ENCODE results near the gene LARP7. TPM values are rescaled to one million over a fixed set of nuclear protein-coding genes. Genes with fewer than 3 reads are reported as not detected.
"Not testable (repeated sequence)": the region's sequence is repeated elsewhere in the genome, so short reads cannot be mapped to it uniquely, and the experiment has no call there.

The LARP7 gene
- total RNA-seq, 1 donor from 2014 or later, result 33.9 TPM

DNA sequence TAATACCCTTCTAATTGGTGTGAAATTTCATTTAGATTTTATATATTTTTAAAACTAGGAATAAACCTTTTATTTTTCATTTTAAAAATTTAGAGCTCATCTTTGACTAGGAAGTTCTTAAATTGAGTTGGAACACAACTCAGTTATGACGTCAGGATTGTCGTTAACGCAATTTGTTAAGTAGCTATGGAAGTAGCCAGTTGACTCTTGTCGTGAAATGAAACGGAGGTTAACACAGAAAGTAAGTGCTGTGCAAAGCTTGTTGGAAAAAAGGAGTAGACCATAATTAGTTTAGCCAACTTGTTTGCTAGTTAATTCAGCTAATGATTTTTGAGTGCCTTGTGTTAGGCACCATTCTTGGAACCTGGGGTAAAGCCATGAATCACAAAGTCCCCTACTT, 18.3 kb downstream of the LARP7 start:
- H3K79me2 ChIP-seq (ENCODE audit: insufficient read depth, low read length), result no peaks in the 10 kb centered on the region
- peaks cover 6% of the 10 kb centered on the region for H3K36me3 ChIP-seq (ENCODE audit: insufficient read depth, low read length)
- no peak overlapping the region for H3K4me2 ChIP-seq (ENCODE audit: low read length)
- no peak for FAIRE-seq
- Mint-ChIP-seq H3K4me3 (ENCODE audit: unreplicated experiment) (no peak overlapping the region), H3K27me3 (ENCODE audit: low read depth, unreplicated experiment) (no peaks in the 10 kb centered on the region), H3K9me3 (ENCODE audit: unreplicated experiment) (no peaks in the 10 kb centered on the region), H3K27ac (ENCODE audit: unreplicated experiment) (no peak overlapping the region), H3K36me3 (ENCODE audit: low read depth, unreplicated experiment) (peaks cover 2% of the 10 kb centered on the region), H3K4me1 (ENCODE audit: low read depth, unreplicated experiment) (no peaks in the 10 kb centered on the region)
- no peak overlapping the region for H2AFZ ChIP-seq (ENCODE audit: low read depth, low read length)
- H3K4me3 ChIP-seq (ENCODE audit: insufficient read depth, low read depth, low read length), result no peak overlapping the region
- no peaks in the 10 kb centered on the region for H3K4me1 ChIP-seq (ENCODE audit: insufficient read depth, low read length)
- no peaks in the 10 kb centered on the region for H4K20me1 ChIP-seq (ENCODE audit: insufficient read depth, low read length)
- DNase-seq (ENCODE audit: low read depth), result no peak
- H3K27me3 ChIP-seq (ENCODE audit: insufficient read depth, low read length), result no peaks in the 10 kb centered on the region
- no peak for TF ChIP-seq EZH2 (IDR thresholded peaks at IDR 0.05; ENCODE audit: insufficient read depth, low read length)
- TF ChIP-seq, protein P1, sequence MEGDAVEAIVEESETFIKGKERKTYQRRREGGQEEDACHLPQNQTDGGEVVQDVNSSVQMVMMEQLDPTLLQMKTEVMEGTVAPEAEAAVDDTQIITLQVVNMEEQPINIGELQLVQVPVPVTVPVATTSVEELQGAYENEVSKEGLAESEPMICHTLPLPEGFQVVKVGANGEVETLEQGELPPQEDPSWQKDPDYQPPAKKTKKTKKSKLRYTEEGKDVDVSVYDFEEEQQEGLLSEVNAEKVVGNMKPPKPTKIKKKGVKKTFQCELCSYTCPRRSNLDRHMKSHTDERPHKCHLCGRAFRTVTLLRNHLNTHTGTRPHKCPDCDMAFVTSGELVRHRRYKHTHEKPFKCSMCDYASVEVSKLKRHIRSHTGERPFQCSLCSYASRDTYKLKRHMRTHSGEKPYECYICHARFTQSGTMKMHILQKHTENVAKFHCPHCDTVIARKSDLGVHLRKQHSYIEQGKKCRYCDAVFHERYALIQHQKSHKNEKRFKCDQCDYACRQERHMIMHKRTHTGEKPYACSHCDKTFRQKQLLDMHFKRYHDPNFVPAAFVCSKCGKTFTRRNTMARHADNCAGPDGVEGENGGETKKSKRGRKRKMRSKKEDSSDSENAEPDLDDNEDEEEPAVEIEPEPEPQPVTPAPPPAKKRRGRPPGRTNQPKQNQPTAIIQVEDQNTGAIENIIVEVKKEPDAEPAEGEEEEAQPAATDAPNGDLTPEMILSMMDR (IDR thresholded peaks at IDR 0.05; ENCODE audit: insufficient read depth, low read depth, low read length), result no peak
- H3K27ac ChIP-seq (ENCODE audit: low read depth, low read length), result no peak overlapping the region
- no peak overlapping the region for H3K9ac ChIP-seq (ENCODE audit: low read length)
- no peaks in the 10 kb centered on the region for H3K9me3 ChIP-seq (ENCODE audit: insufficient read depth, low read depth, low read length)

DNA sequence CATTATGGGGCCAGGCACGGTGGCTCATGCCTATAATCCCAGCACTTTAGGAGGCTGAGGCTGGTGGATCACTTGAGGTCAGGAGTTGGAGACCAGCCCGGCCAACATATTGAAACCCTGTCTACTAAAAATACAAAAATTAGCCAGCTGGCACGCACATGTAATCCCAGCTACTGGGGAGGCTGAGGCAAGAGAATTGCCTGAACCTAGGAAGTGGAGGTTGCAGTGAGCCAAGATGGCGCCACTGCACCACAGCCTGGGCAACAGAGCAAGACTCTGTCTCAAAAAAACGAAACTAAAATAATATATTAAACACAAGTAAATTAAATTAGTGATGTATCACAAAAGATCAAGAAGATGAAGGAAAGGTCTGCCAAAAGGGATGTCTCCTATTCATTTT, 19.2 kb downstream of the LARP7 start:
- not testable (repeated sequence) for H2AFZ ChIP-seq (ENCODE audit: low read depth, low read length); H3K27ac Mint-ChIP-seq (ENCODE audit: unreplicated experiment); DNase-seq (ENCODE audit: low read depth); H3K9me3 ChIP-seq (ENCODE audit: insufficient read depth, low read depth, low read length); H3K36me3 ChIP-seq (ENCODE audit: insufficient read depth, low read length); H3K36me3 Mint-ChIP-seq (ENCODE audit: low read depth, unreplicated experiment); H3K4me1 ChIP-seq (ENCODE audit: insufficient read depth, low read length); H3K9ac ChIP-seq (ENCODE audit: low read length); H3K4me1 Mint-ChIP-seq (ENCODE audit: low read depth, unreplicated experiment); H3K4me3 ChIP-seq (ENCODE audit: insufficient read depth, low read depth, low read length); FAIRE-seq; H3K9me3 Mint-ChIP-seq (ENCODE audit: unreplicated experiment); H4K20me1 ChIP-seq (ENCODE audit: insufficient read depth, low read length); H3K27ac ChIP-seq (ENCODE audit: low read depth, low read length); H3K79me2 ChIP-seq (ENCODE audit: insufficient read depth, low read length); H3K27me3 ChIP-seq (ENCODE audit: insufficient read depth, low read length); H3K4me2 ChIP-seq (ENCODE audit: low read length); H3K4me3 Mint-ChIP-seq (ENCODE audit: unreplicated experiment); H3K27me3 Mint-ChIP-seq (ENCODE audit: low read depth, unreplicated experiment)

DNA sequence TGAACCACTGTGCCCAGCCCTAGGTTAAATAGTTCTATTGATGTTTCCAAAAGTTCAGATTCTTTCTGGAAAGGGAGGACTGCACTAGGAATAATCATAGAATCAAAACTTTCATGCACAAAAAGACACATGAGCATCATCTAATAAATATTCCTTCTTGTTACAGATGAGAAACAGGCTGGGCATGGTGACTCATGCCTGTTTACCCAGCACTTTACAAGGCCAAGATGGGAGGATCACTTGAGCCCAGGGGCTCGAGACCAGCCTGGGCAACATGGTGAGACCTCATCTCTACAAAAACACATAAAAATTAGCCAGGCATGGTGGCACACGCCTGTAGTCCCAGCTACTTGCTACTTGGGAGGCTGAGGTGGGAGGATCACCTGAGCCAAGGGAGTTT, 27.7 kb downstream of the LARP7 start:
- no peaks in the 10 kb centered on the region for H3K4me1 ChIP-seq (ENCODE audit: insufficient read depth, low read length)
- no peaks in the 10 kb centered on the region for H3K27me3 ChIP-seq (ENCODE audit: insufficient read depth, low read length)
- no peaks in the 10 kb centered on the region for H3K9me3 ChIP-seq (ENCODE audit: insufficient read depth, low read depth, low read length)
- no peak overlapping the region for H3K27ac ChIP-seq (ENCODE audit: low read depth, low read length)
- TF ChIP-seq, protein P1 (IDR thresholded peaks at IDR 0.05; ENCODE audit: insufficient read depth, low read depth, low read length), result no peak
- no peak for TF ChIP-seq EZH2 (IDR thresholded peaks at IDR 0.05; ENCODE audit: insufficient read depth, low read length)
- H4K20me1 ChIP-seq (ENCODE audit: insufficient read depth, low read length), result no peaks in the 10 kb centered on the region
- no peak overlapping the region for H3K27ac Mint-ChIP-seq (ENCODE audit: unreplicated experiment)
- no peak overlapping the region for H3K4me2 ChIP-seq (ENCODE audit: low read length)
- no peak overlapping the region for H3K4me3 Mint-ChIP-seq (ENCODE audit: unreplicated experiment)
- no peaks in the 10 kb centered on the region for H3K27me3 Mint-ChIP-seq (ENCODE audit: low read depth, unreplicated experiment)
- no peaks in the 10 kb centered on the region for H3K36me3 ChIP-seq (ENCODE audit: insufficient read depth, low read length)
- H3K4me1 Mint-ChIP-seq (ENCODE audit: low read depth, unreplicated experiment), result no peaks in the 10 kb centered on the region
- no peak overlapping the region for H2AFZ ChIP-seq (ENCODE audit: low read depth, low read length)
- no peaks in the 10 kb centered on the region for H3K79me2 ChIP-seq (ENCODE audit: insufficient read depth, low read length)
- no peaks in the 10 kb centered on the region for H3K36me3 Mint-ChIP-seq (ENCODE audit: low read depth, unreplicated experiment)
- DNase-seq (ENCODE audit: low read depth), result no peak
- FAIRE-seq, result no peak
- no peak overlapping the region for H3K4me3 ChIP-seq (ENCODE audit: insufficient read depth, low read depth, low read length)
- no peaks in the 10 kb centered on the region for H3K9me3 Mint-ChIP-seq (ENCODE audit: unreplicated experiment)
- no peak overlapping the region for H3K9ac ChIP-seq (ENCODE audit: low read length)

All from astrocyte (in vitro differentiated cells and primary cell).